Ishikawa (cell line): ENCODE data around the gene NPHP4.

Experiments
- CEBPB ChIP-seq: IDR thresholded peaks from 2 replicates; pipeline ENCODE4 v1.6.1; 2012
- CREB1 ChIP-seq: IDR thresholded peaks from 2 replicates; pipeline ENCODE4 v1.6.1; 2012; ENCODE audit warnings: low read depth
- EGR1 ChIP-seq: IDR thresholded peaks from 2 replicates; pipeline ENCODE4 v1.6.1; 2012
- EP300 ChIP-seq: IDR thresholded peaks from 2 replicates; pipeline ENCODE4 v1.6.1; 2012; ENCODE audit warnings: borderline replicate concordance
- FOXM1 ChIP-seq: IDR thresholded peaks from 2 replicates; pipeline ENCODE4 v1.6.1; 2012; ENCODE audit warnings: low read depth, borderline replicate concordance
- MAX ChIP-seq: IDR thresholded peaks from 2 replicates; pipeline ENCODE4 v1.6.1; 2012
- NFIC ChIP-seq: IDR thresholded peaks from 2 replicates; pipeline ENCODE4 v1.6.1; 2012
- RAD21 ChIP-seq: IDR thresholded peaks from 2 replicates; pipeline ENCODE4 v1.6.1; 2012; ENCODE audit warnings: low read depth
- REST ChIP-seq: IDR thresholded peaks from 2 replicates; pipeline ENCODE4 v1.6.1; 2012; ENCODE audit warnings: low read depth, mild to moderate bottlenecking
- TAF1 ChIP-seq: IDR thresholded peaks from 2 replicates; pipeline ENCODE4 v1.6.1; 2012; ENCODE audit warnings: low read depth, mild to moderate bottlenecking
- TCF12 ChIP-seq: IDR thresholded peaks from 2 replicates; pipeline ENCODE4 v1.6.1; 2012; ENCODE audit warnings: low read depth
- TEAD4 ChIP-seq: IDR thresholded peaks from 2 replicates; pipeline ENCODE4 v1.6.1; 2012
- USF1 ChIP-seq: IDR thresholded peaks from 2 replicates; pipeline ENCODE4 v1.6.1; 2012
- YY1 ChIP-seq: IDR thresholded peaks from 2 replicates; pipeline ENCODE4 v1.6.1; 2012; ENCODE audit warnings: low read depth
- ZBTB7A ChIP-seq: IDR thresholded peaks from 2 replicates; pipeline ENCODE4 v1.6.1; 2012; ENCODE audit warnings: low read depth

NPHP4 gene

GRCh38 chr1:6000444-6001288 is 8.4 kb upstream of the NPHP4 start:
- TF ChIP-seq CREB1 (no peak), CEBPB (no peak), TEAD4 (no peak), FOXM1 (no peak), REST (no peak), EP300 (no peak), NFIC (no peak), YY1 (no peak), RAD21 (no peak), EGR1 (no peak), TAF1 (no peak), MAX (no peak), TCF12 (no peak), USF1 (no peak), ZBTB7A (no peak)

GRCh38 chr1:5999711-6000443 is 7.7 kb upstream of the NPHP4 start:
- no peak for TF ChIP-seq TCF12

GRCh38 chr1:5998906-5999301 is 6.7 kb upstream of the NPHP4 start:
- TF ChIP-seq TAF1 = no peak
- no peak for TF ChIP-seq TEAD4
- TF ChIP-seq CREB1 = no peak
- TF ChIP-seq FOXM1 = no peak
- no peak for TF ChIP-seq TCF12
- no peak for TF ChIP-seq MAX
- TF ChIP-seq USF1 = no peak
- TF ChIP-seq RAD21 = no peak
- no peak for TF ChIP-seq EGR1
- TF ChIP-seq REST = no peak
- TF ChIP-seq NFIC = no peak
- no peak for TF ChIP-seq YY1
- TF ChIP-seq EP300 = no peak
- TF ChIP-seq ZBTB7A = no peak
- no peak for TF ChIP-seq CEBPB

GRCh38 chr1:5998051-5998905 is 6.1 kb upstream of the NPHP4 start:
- TF ChIP-seq USF1 = no peak
- no peak for TF ChIP-seq MAX
- TF ChIP-seq RAD21 = no peak
- TF ChIP-seq TEAD4 = no peak
- no peak for TF ChIP-seq YY1
- no peak for TF ChIP-seq EP300
- TF ChIP-seq EGR1 = no peak
- TF ChIP-seq ZBTB7A = no peak
- TF ChIP-seq TAF1 = no peak
- TF ChIP-seq REST = no peak
- TF ChIP-seq FOXM1 = no peak
- no peak for TF ChIP-seq CEBPB
- TF ChIP-seq NFIC = no peak
- TF ChIP-seq CREB1 = no peak
